ENCODE results near the gene CD27.
"Not testable (repeated sequence)": the region's sequence is repeated elsewhere in the genome, so short reads cannot be mapped to it uniquely, and the experiment has no call there.

CD27 gene

DNA sequence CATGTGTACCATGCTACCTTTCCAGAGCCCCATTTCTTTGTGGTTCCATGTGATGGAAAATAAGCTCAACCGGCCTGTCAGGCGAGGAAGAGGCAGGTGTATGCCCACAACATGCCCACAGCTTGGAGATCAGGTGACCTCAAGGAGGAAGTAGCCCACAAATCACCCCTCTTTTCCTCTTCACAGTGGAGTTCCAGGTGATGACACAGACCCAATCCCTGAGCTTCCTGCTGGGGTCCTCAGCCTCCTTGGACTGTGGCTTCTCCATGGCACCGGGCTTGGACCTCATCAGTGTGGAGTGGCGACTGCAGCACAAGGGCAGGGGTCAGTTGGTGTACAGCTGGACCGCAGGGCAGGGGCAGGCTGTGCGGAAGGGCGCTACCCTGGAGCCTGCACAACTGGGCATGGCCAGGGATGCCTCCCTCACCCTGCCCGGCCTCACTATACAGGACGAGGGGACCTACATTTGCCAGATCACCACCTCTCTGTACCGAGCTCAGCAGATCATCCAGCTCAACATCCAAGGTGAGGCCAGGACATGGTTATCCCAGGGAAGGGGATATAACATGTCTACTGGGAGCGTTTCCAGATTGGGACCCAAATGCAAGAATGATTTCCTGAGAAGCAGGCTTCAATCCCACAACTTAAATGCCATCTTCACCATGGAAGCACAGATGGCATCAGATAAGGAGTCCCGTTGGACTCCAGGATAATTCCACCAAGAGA lies 12.6 kb downstream of the CD27 start:
- in situ Hi-C loops (cut with HindIII; ENCODE audit: low pct_ligation_motif_present, low pct_unique_long_range_greater_than_20kb, low sequenced_read_pairs) = no loop called here
- DNase-seq = no peak

DNA sequence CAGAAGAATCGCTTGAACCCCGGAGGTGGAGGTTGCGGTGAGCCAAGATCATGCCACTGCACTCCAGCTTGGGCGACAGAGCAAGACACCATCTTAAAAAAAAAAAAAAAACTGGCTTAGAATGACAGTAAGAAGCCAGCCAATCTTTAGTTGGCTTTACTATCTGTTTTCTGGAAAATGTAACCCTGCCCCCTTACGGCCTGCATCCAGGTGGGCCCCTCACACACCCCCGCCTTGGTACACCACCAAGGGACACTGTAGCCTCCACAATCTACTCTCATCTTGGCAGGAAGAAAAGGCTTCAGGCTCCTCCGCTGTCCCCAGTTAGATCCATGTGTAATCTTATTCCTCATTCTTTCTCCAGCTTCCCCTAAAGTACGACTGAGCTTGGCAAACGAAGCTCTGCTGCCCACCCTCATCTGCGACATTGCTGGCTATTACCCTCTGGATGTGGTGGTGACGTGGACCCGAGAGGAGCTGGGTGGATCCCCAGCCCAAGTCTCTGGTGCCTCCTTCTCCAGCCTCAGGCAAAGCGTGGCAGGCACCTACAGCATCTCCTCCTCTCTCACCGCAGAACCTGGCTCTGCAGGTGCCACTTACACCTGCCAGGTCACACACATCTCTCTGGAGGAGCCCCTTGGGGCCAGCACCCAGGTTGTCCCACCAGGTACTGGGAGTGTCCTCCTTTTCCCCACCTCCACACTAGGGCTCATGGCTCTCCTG lies 13.7 kb downstream of the CD27 start:
- DNase-seq = no peak
- in situ Hi-C loops (cut with HindIII; ENCODE audit: low pct_ligation_motif_present, low pct_unique_long_range_greater_than_20kb, low sequenced_read_pairs) = no loop called here

DNA sequence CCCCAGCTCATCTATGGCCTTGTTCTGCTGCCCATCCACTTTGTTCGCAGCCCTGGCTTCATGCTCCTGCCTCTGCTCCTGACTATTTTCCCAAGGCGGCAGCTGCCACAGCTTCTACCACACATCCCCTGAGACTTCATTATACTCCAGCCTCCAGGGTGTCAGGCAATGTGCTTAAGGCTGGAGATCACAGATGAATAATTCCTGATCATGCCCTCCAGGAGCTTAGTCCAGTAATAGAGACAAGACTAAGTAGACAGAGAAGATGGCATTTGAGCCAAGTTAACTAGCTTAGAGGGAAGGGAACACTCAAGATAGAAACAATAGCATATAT lies 14.2 kb downstream of the CD27 start:
- no peak for DNase-seq
- in situ Hi-C loops (cut with HindIII; ENCODE audit: low pct_ligation_motif_present, low pct_unique_long_range_greater_than_20kb, low sequenced_read_pairs) = no loop called here

DNA sequence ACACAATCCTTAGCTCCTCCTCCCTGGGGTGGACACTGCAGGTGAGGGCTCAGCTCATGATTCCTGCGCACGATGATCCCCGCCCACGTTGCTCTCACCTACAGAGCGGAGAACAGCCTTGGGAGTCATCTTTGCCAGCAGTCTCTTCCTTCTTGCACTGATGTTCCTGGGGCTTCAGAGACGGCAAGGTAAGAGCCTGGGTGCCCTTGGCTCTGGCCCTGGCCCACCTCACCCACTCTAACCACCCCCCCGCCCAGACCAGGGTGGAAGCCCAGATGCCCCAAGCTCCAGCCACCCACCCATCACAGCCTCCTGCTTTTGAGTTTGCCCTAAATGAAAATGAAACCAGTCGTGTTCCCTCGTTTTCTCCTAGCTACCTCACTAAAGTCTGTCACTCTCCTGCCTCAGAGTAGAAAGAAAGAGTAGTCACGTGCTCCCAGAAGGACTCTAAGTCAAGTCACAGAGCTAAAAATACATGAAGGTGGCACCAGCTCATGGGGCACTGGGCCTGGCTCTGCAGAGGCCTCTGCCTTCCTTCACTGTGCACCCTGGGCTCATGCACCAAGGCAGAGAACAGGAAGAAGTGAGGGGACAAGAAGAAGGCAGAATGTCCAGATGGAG lies 16.1 kb downstream of the CD27 start:
- in situ Hi-C loops (cut with HindIII; ENCODE audit: low pct_ligation_motif_present, low pct_unique_long_range_greater_than_20kb, low sequenced_read_pairs) = no loop called here

DNA sequence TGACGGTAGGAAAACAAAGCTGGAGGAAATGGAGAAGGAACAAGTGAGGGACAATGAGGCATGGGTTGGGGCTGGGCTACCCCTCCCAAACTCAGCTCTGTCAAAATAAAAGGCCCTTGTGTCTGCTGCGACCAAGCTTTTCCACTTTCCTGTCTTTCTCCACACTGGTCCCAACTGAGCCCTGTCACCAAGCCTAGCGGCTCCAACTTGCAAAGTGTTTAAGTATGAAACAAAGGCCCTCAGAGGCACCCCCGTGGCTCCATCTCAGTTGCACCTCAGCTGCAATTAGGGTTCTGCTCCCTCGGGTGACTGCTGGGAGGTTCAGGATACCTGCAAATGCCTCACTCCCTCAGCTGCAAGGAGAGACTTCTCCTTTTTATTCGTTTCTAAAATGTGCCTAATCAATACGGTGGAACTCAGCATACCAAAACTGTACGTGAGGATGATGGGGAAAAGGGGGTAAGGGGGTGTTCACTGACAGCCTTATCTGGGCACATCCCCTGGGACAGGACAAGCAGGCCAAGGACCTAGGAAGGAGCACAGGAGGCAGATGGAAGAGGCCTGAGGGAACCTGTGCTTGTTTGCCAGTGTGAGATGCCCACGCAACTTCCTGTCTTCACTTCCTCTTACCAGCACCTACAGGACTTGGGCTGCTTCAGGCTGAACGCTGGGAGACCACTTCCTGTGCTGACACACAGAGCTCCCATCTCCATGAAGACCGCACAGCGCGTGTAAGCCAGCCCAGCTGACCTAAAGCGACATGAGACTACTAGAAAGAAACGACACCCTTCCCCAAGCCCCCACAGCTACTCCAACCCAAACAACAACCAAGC lies 16.9 kb downstream of the CD27 start:
- in situ Hi-C loops (cut with HindIII; ENCODE audit: low pct_ligation_motif_present, low pct_unique_long_range_greater_than_20kb, low sequenced_read_pairs) = no loop called here
- DNase-seq = no peak

More for the DNA sequence above, 16.1 kb downstream of the CD27 start:
- DNase-seq = no peak

DNA sequence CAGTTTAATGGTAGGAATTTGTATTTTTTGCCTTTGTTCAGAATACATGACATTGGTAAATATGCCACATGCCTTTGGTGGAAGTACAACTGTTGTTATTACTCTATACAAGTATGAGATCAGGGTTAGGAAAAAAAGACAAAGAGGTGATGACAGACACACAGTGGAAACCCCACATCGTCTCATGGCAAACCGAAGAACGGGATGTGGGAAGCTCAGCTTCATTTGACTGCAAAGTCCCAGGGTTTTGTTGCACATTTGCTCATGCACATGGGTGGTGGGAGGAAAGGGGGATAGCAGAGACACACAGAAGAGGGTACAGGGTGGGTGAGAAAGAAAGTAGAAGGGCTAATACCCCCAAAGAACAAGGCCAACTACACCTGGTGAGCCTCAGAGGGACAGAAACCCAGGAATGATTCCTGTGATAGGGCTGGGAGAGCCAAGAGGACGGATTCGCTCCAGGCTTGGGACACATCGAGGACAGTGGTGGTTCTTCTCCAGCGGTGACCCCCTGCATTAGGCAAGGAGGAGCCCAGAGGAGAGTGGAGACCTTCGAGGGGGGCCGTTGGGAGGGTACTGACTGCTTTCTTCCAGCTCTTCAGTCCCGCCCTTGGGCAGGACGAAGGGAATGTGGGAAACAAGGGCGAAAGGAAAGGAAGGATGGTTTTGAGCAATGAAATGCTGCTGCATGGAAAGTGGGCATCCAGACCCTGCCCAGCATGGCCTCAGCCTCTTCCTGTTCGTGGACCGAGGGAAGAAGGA lies 17.7 kb downstream of the CD27 start:
- no peak for DNase-seq
- in situ Hi-C loops (cut with HindIII; ENCODE audit: low pct_ligation_motif_present, low pct_unique_long_range_greater_than_20kb, low sequenced_read_pairs) = no loop called here

DNA sequence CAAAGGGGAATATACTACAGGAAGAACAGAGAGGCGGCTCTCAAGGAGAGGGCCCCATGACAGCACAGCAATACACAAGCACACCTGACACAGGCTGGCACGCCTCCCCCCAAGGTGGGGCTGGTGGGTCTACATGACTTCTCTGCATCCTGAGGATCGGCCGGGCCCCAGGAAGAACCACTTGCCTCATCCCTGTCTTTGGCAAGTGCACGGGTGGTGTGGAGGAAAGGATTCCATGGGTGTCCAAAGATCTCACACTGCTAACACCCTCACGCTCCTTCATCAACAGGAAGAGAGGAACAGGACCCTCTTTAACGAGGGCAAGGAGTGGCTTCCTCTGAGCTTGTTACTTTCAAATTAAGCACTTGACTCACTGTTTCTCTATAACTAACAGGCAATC lies 18.5 kb downstream of the CD27 start:
- in situ Hi-C loops (cut with HindIII; ENCODE audit: low pct_ligation_motif_present, low pct_unique_long_range_greater_than_20kb, low sequenced_read_pairs) = no loop called here
- no peak for DNase-seq

DNA sequence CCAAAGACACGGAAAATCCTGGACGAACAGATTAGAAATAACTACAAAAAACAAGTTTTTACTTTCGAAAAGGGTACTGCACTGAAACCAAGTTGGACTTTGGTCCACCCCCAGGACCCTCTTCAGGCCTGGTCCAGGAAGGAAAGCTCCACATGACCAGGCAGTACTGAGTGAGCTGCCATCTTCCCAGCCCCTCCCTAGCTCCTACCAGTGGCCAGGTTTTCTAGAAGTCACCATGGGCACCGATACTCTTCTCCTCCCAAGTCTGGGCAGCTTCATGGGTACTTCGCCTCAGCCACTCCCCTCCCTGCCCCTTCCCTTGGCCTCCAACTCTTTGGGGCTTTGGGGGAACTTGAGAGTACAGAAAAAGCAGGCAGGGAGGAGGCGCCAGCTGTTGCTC lies 19.1 kb downstream of the CD27 start:
- in situ Hi-C loops (cut with HindIII; ENCODE audit: low pct_ligation_motif_present, low pct_unique_long_range_greater_than_20kb, low sequenced_read_pairs) = no loop called here
- no peak for DNase-seq

DNA sequence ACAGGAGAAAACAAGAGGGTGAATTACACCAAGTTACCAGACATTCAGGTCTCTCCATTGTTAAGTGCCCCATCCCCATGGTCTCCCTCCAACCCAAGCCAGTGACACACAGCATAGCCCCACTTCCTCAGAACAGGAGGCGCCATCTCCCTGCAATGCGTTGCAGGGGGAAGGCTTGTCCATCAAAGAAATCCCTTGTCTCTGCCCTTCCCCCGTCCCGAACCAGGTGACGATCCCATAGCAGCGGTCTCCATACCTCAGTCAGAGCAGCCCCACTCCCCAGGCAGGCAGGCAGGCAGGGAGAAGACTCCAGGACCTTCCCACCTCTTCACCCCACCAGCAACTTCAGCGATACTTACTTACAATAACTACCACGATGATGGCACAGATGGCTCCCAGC lies 19.8 kb downstream of the CD27 start:
- in situ Hi-C loops (cut with HindIII; ENCODE audit: low pct_ligation_motif_present, low pct_unique_long_range_greater_than_20kb, low sequenced_read_pairs) = no loop called here

DNA sequence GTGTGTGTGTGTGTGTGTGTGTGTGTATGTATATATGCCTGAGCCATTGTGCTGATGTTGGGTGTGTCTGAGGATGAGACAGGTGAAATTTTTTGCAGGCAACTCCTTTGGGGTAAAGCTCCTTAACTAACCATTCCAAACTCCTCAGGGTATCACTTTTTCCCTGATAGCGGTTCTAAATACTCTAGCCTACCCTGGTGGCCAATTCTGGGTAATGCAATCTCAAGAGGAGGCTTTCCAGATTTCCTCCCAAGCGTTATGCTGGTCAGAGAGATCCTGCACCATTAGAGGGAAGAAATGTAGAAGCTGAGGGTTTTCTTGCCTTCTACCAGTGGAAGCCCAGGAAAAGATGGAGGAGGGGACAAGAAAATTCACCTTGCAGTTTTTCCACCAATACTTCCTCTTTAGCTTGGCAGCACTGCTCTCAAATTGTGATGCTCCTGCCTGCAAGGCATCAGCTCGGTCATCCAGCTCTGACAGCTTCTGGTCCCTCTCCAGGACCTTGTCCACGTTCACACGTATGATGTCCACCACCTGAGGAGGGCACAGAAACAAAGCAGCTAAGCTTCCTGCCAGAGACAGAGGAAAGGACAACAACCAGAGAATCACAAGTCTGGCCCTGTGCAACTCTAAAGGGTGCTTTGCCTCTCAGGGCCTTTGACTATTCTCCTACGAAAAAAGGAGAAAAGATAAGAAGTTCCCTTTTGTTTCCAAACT lies 20.9 kb downstream of the CD27 start:
- in situ Hi-C loops (cut with HindIII; ENCODE audit: low pct_ligation_motif_present, low pct_unique_long_range_greater_than_20kb, low sequenced_read_pairs) = no loop called here
- peak; percentile 86 for DNase-seq

More for the DNA sequence above, 19.8 kb downstream of the CD27 start:
- DNase-seq = no peak

DNA sequence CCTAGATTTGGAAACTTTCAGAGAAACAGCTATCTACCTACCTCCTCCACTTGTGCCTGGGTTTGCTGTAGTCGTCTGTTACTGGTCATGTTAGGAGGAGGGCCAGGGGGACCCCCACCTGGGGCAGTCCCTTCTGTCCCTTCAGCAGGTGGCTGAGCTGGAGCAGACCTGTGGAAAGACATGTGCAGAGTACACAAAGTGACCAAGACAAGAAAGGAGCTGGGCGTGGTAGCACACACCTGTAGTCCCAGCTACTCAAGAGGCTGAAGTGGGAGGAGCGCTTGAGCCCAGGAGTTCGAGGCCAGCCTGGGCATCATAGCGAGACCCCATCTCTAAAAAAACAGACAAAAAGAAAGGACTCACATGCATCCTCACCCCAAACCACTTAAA lies 21.4 kb downstream of the CD27 start:
- in situ Hi-C loops (cut with HindIII; ENCODE audit: low pct_ligation_motif_present, low pct_unique_long_range_greater_than_20kb, low sequenced_read_pairs) = no loop called here

DNA sequence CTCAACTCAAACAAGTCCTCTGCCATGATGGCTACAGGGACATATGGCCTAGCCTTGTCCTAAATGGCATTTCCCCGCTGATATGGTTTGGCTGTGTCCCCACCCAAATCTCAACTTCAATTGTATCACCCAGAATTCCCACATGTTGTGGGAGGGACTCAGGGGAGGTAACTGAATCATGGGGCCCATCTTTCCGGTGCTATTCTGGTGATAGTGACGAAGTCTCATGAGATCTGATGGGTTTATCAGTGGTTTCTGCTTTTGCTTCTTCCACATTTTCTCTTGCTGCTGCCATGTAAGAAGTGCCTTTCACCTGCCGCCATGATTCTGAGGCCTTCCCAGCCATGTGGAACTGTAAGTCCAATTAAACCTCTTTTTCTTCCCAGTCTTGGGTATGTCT lies 22.0 kb downstream of the CD27 start:
- in situ Hi-C loops (cut with HindIII; ENCODE audit: low pct_ligation_motif_present, low pct_unique_long_range_greater_than_20kb, low sequenced_read_pairs); DNase-seq: not testable (repeated sequence)

More for the DNA sequence above, 21.4 kb downstream of the CD27 start:
- no peak for DNase-seq

DNA sequence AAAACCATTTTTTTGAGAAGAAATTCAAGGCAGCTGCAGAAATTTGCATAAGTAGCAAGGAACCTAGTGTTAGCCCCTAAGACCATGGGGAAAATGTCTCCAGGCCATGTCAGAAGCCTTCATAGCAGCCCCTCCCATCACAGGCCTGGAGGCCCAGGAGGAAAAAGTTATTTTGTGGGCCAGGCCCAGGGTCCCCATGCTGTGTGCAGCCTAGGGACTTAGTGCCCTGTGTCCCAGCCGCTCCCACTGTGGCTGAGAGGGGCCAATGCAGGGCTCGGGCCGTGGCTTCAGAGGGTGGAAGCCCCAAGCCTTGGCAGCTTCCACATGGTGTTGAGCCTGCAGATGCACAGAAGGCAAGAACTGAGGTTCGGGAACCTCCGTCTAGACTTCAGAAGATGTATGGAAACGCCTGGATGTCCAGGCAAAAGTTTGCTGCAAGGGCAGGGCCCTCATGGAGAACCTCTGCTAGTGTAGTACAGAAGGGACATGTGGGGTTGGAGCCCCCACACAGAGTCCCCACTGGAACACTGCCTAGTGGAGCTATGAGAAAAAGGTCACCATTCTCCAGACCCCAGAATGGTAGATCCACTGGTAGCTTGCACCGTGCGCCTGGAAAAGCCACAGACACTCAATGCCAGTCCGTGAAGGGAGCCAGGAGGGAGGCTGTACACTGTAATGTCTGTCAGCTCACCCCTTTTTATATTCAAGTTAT lies 23.0 kb downstream of the CD27 start:
- not testable (repeated sequence) for DNase-seq

DNA sequence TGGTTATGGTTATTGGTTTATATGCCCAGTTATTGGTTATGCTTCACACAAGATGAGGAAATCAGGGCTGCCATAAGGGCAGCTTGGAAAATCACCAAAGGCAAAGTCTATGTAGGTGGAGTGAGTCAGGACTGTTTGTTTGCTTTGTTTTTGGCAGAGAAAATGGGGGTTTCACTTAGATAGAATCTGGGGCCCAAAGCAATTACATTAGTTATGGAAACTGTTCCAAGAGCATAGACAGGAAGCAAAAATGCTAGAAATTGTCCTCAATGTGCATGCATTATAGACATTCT lies 23.5 kb downstream of the CD27 start:
- in situ Hi-C loops (cut with HindIII; ENCODE audit: low pct_ligation_motif_present, low pct_unique_long_range_greater_than_20kb, low sequenced_read_pairs) = no loop called here

More for the DNA sequence above, 23.0 kb downstream of the CD27 start:
- in situ Hi-C loops (cut with HindIII; ENCODE audit: low pct_ligation_motif_present, low pct_unique_long_range_greater_than_20kb, low sequenced_read_pairs) = not testable (repeated sequence)

DNA sequence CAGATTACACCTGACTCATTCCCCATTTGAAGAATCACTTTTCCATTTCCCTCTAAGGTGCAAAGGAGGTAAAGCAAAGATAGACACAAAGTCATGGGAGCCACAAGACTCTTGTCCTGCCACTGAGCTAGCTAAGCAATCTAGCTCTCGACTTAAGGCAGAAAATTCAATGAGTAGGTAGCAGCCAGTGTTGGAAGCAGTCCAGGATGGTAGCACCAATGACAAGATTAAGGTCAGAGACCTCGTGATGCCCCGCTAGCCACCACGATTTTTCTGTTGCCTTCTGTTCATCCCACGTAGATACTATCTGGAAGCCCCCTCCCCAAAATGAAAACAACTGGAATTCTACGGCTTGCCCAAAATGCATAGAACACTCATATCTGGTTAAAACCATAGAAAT lies 24.3 kb downstream of the CD27 start:
- DNase-seq = no peak
- in situ Hi-C loops (cut with HindIII; ENCODE audit: low pct_ligation_motif_present, low pct_unique_long_range_greater_than_20kb, low sequenced_read_pairs) = no loop called here

More for the DNA sequence above, 23.5 kb downstream of the CD27 start:
- no peak for DNase-seq

DNA sequence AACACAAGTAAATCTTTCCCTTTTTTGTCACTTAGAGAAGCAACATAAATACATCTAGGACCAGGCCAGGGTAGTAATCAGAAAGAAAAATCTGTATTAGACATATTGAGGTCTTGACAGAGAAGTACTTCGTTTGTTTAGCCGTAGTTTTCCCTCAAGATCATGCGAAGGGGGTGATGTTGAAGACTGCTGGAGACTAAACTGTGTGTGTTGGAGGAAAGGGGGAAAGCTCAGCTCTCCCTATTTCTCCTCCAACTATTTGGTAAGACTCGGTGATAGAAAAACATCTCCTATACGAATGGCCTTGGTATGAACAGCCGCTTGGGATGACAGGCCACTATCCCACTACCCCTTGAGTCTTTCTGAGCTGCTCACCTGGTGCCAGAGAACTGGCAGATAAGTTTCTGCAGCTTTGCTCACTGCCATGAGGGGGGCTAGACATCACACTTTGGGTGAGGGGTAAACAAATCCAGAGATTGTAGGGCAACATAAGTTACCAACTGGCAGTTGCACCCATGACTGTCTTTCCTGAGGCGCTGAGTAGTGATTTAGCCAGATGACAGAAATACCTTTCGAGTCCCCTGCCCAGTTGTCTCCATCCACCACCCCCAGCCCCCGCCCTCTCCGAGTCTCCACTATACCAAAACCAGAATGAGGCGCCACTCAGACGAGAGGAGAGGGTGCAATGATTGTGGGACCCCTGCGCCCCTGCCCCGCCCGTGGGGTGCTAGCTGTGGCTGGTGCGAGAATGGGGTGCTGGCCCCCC lies 25.0 kb downstream of the CD27 start:
- no peak for DNase-seq
- in situ Hi-C loops (cut with HindIII; ENCODE audit: low pct_ligation_motif_present, low pct_unique_long_range_greater_than_20kb, low sequenced_read_pairs) = no loop called here

Data from ACHN (cell line).